ENCODE results near the gene TMEM175.

GRCh38 chr4:932713-933070 lies 432 bp downstream of the TMEM175 start:
- TF ChIP-seq POLR2A (IDR thresholded peaks at IDR 0.05), result no peak
- TF ChIP-seq, protein P1, sequence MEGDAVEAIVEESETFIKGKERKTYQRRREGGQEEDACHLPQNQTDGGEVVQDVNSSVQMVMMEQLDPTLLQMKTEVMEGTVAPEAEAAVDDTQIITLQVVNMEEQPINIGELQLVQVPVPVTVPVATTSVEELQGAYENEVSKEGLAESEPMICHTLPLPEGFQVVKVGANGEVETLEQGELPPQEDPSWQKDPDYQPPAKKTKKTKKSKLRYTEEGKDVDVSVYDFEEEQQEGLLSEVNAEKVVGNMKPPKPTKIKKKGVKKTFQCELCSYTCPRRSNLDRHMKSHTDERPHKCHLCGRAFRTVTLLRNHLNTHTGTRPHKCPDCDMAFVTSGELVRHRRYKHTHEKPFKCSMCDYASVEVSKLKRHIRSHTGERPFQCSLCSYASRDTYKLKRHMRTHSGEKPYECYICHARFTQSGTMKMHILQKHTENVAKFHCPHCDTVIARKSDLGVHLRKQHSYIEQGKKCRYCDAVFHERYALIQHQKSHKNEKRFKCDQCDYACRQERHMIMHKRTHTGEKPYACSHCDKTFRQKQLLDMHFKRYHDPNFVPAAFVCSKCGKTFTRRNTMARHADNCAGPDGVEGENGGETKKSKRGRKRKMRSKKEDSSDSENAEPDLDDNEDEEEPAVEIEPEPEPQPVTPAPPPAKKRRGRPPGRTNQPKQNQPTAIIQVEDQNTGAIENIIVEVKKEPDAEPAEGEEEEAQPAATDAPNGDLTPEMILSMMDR (IDR thresholded peaks at IDR 0.05), result no peak

Measured in lower leg skin (tissue), 3 donors.